Activated T-cell treated with anti-CD3 and anti-CD28 coated beads, Interleukin-2, amount 50 U/mL, for 4 hours (primary cell): ENCODE results near the gene DMRT2. TPM values are rescaled to one million over a fixed set of nuclear protein-coding genes. Genes with fewer than 3 reads are reported as not detected.

Experiments used
- ATAC-seq, 2 donors: fragments of 200-7000 bp; cut with Tn5 transposase; one replicate each; pipeline ENCODE4 v1.10.0; 2021
- DNase-seq: peaks from one replicate; pipeline ENCODE4 v3.0.0-alpha.2; 2020
- H3K27me3 Mint-ChIP-seq: one replicate; pipeline ENCODE4 v1.8.0; 2021; ENCODE audit warnings: low read depth, mixed read lengths
- H3K36me3 Mint-ChIP-seq: one replicate; pipeline ENCODE4 v1.8.0; 2022; ENCODE audit warnings: mixed read lengths; ENCODE audit not compliant: insufficient read depth
- H3K4me1 Mint-ChIP-seq: one replicate; pipeline ENCODE4 v1.8.0; 2021; ENCODE audit warnings: low read depth, mixed read lengths
- H3K4me3 Mint-ChIP-seq: one replicate; pipeline ENCODE4 v1.8.0; 2021; ENCODE audit warnings: mild to moderate bottlenecking, moderate library complexity, mixed read lengths
- H3K9me3 Mint-ChIP-seq: one replicate; pipeline ENCODE4 v1.8.0; 2021; ENCODE audit warnings: mixed read lengths
- total RNA-seq, 3 donors: library from RNA; stranded (reverse); gene quantifications; one replicate each; pipeline ENCODE4 v1.2.1, GENCODE V29; 2021

Gene DMRT2
- total RNA-seq, 3 donors from 2014 or later: not detected

GRCh38 chr9:1087120-1087881, 37.1 kb downstream of the DMRT2 start:
- H3K4me3 Mint-ChIP-seq: no peak overlapping the region
- no peaks in the 10 kb centered on the region for H3K9me3 Mint-ChIP-seq
- H3K36me3 Mint-ChIP-seq: no peaks in the 10 kb centered on the region
- no peaks in the 10 kb centered on the region for H3K4me1 Mint-ChIP-seq
- ATAC-seq (no peak), DNase-seq (no peak)
- H3K27me3 Mint-ChIP-seq: peaks cover 21% of the 10 kb centered on the region

GRCh38 chr9:1094749-1095148, 44.6 kb downstream of the DMRT2 start:
- Mint-ChIP-seq H3K36me3 (no peaks in the 10 kb centered on the region), H3K9me3 (no peaks in the 10 kb centered on the region), H3K4me1 (no peaks in the 10 kb centered on the region), H3K27me3 (peaks cover 12% of the 10 kb centered on the region), H3K4me3 (no peak overlapping the region)
- no peak for DNase-seq
- ATAC-seq: no peak

GRCh38 chr9:1096155-1096964, 46.2 kb downstream of the DMRT2 start:
- DNase-seq (no peak), ATAC-seq (no peak)
- H3K4me3 Mint-ChIP-seq: no peak overlapping the region
- H3K9me3 Mint-ChIP-seq: no peaks in the 10 kb centered on the region
- H3K4me1 Mint-ChIP-seq: no peaks in the 10 kb centered on the region
- peaks cover 10% of the 10 kb centered on the region for H3K27me3 Mint-ChIP-seq
- H3K36me3 Mint-ChIP-seq: no peaks in the 10 kb centered on the region

DNA sequence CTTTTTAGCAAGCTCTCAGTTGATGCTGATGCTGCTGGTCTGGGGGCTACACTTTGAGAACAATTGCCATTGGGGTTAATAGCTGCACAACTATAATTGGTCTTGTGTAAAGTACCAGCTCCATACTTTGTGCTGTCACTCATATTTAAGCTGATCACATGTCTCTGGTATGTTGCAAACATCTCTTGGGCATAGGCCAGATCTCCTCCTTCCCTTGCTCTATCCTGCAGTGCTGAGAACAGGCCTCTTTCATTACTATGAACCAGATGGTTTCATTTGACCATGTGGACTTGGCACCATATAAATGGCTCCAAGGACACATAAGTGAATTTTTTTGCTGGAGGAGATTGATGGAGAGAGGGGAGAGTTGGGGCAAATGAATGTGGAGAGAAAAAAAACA, 48.4 kb downstream of the DMRT2 start:
- ATAC-seq (no peak), DNase-seq (no peak)

GRCh38 chr9:1100201-1100600, 50.0 kb downstream of the DMRT2 start:
- no peak for ATAC-seq
- DNase-seq: no peak
- peaks cover 15% of the 10 kb centered on the region for H3K27me3 Mint-ChIP-seq
- H3K4me3 Mint-ChIP-seq: no peak overlapping the region
- H3K4me1 Mint-ChIP-seq: no peaks in the 10 kb centered on the region
- H3K9me3 Mint-ChIP-seq: peaks cover 9% of the 10 kb centered on the region
- no peaks in the 10 kb centered on the region for H3K36me3 Mint-ChIP-seq

More for the DNA sequence above, 48.4 kb downstream of the DMRT2 start:
- Mint-ChIP-seq H3K27me3 (peaks cover 13% of the 10 kb centered on the region), H3K9me3 (peaks cover under 1% of the 10 kb centered on the region), H3K36me3 (no peaks in the 10 kb centered on the region), H3K4me1 (no peaks in the 10 kb centered on the region), H3K4me3 (no peak overlapping the region)

DNA sequence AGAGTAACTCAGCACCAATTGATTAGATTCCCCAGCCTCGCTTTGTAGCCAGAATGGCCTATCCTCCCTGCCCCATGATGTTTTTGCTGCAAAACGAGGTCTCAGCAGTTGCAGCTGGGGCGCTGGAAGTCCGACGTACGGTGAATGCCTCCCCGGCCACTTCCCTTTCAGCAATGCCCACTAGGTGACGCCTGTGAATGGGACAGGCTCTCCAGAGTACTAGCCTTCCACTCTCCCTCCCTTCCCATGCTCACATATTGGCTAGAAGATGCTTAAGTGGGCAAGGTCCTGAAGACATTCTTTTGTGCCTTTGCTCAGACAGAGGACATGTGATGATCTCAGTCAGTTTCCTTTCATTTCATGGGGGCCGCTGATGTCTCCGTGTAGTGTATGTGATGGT, 50.8 kb downstream of the DMRT2 start:
- peaks cover 15% of the 10 kb centered on the region for H3K27me3 Mint-ChIP-seq
- no peak for DNase-seq
- no peak overlapping the region for H3K4me3 Mint-ChIP-seq
- no peaks in the 10 kb centered on the region for H3K4me1 Mint-ChIP-seq
- no peaks in the 10 kb centered on the region for H3K36me3 Mint-ChIP-seq
- ATAC-seq: no peak
- H3K9me3 Mint-ChIP-seq: peaks cover 13% of the 10 kb centered on the region

- Mint-ChIP-seq H3K27me3 (peaks cover 10% of the 10 kb centered on the region), H3K36me3 (no peaks in the 10 kb centered on the region), H3K4me3 (no peak overlapping the region), H3K9me3 (peaks cover 18% of the 10 kb centered on the region), H3K4me1 (no peaks in the 10 kb centered on the region)
- DNase-seq (no peak), ATAC-seq (no peak)
These were observed 51.9 kb downstream of the DMRT2 start for GRCh38 chr9:1101846-1102641.

DNA sequence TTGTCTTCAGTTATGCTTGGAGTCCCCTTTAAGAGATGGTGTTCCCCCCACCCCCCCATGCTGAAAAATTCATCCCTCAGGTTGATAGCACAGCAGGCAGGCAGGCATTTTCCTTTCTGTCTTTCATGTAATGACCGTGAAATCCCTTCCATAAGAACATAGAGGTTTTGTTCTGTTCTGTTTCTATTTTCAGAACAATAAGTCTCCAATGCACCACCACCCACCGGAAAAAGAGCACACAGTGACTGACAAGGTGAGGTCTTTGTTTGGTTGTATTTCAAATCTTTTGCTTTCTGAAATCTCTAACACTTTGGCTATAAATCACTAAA, 52.4 kb downstream of the DMRT2 start:
- Mint-ChIP-seq H3K4me1 (no peaks in the 10 kb centered on the region), H3K36me3 (no peaks in the 10 kb centered on the region), H3K27me3 (peaks cover 8% of the 10 kb centered on the region), H3K9me3 (peaks cover 20% of the 10 kb centered on the region), H3K4me3 (no peak overlapping the region)
- ATAC-seq: no peak
- no peak for DNase-seq

Other genes with a start within 250 kb of the DMRT2 start
- gene DMRT1, start 208.7 kb upstream of the DMRT2 start, total RNA-seq: not detected
- not detected for gene DMRT3, start 73.7 kb upstream of the DMRT2 start, total RNA-seq